ENCODE results near the gene RBM28. TPM values are rescaled to one million over a fixed set of nuclear protein-coding genes. Genes with fewer than 3 reads are reported as not detected.
A peak's percentile ranks its signal among the peaks of the same experiment; 100 is the strongest.

The RBM28 gene, protein sequence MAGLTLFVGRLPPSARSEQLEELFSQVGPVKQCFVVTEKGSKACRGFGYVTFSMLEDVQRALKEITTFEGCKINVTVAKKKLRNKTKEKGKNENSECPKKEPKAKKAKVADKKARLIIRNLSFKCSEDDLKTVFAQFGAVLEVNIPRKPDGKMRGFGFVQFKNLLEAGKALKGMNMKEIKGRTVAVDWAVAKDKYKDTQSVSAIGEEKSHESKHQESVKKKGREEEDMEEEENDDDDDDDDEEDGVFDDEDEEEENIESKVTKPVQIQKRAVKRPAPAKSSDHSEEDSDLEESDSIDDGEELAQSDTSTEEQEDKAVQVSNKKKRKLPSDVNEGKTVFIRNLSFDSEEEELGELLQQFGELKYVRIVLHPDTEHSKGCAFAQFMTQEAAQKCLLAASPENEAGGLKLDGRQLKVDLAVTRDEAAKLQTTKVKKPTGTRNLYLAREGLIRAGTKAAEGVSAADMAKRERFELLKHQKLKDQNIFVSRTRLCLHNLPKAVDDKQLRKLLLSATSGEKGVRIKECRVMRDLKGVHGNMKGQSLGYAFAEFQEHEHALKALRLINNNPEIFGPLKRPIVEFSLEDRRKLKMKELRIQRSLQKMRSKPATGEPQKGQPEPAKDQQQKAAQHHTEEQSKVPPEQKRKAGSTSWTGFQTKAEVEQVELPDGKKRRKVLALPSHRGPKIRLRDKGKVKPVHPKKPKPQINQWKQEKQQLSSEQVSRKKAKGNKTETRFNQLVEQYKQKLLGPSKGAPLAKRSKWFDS
- 10 to 100 TPM; 21.5 to 37.5 TPM for total RNA-seq
- 10 to 100 TPM; 48.7 to 63.2 (median 60.0) TPM for polyA plus RNA-seq (ENCODE audit: insufficient read length in 6 of 6)
- long read RNA-seq, donor 1, full-length matches to known transcripts: 1 of 9 reads
- long read RNA-seq, donor 1, partial matches to known transcripts: 8 of 9 reads
- long read RNA-seq, donor 1, other reads (novel, unspliced or antisense): 0 of 9 reads
- long read RNA-seq, donor 2, full-length matches to known transcripts: 3 of 34 reads
- long read RNA-seq, donor 2, partial matches to known transcripts: 31 of 34 reads
- long read RNA-seq, donor 2, other reads (novel, unspliced or antisense): 0 of 34 reads
- long read RNA-seq, donor 3, partial matches to known transcripts: 8 of 9 reads
- long read RNA-seq, donor 3, other reads (novel, unspliced or antisense): 0 of 9 reads
- long read RNA-seq, donor 4, full-length matches to known transcripts: 1 of 8 reads
- long read RNA-seq, donor 4, partial matches to known transcripts: 7 of 8 reads
- long read RNA-seq, donor 4, other reads (novel, unspliced or antisense): 0 of 8 reads
- long read RNA-seq, donor 5, full-length matches to known transcripts: 4 of 4 reads
- long read RNA-seq, donor 5, partial matches to known transcripts: 0 of 4 reads
- long read RNA-seq, donor 5, other reads (novel, unspliced or antisense): 0 of 4 reads
- long read RNA-seq, donor 6, partial matches to known transcripts: 0 of 1 reads
- long read RNA-seq, donor 6, other reads (novel, unspliced or antisense): 0 of 1 reads
- long read RNA-seq, donor 7, full-length matches to known transcripts: 2 of 7 reads
- long read RNA-seq, donor 7, partial matches to known transcripts: 5 of 7 reads
- long read RNA-seq, donor 7, other reads (novel, unspliced or antisense): 0 of 7 reads
- long read RNA-seq, donor 8, full-length matches to known transcripts: 2 of 18 reads
- long read RNA-seq, donor 8, partial matches to known transcripts: 16 of 18 reads
- long read RNA-seq, donor 8, other reads (novel, unspliced or antisense): 0 of 18 reads
- long read RNA-seq, donor 9: 0 reads
- long read RNA-seq, donor 10, full-length matches to known transcripts: 1 of 10 reads
- long read RNA-seq, donor 10, partial matches to known transcripts: 9 of 10 reads
- long read RNA-seq, donor 10, other reads (novel, unspliced or antisense): 0 of 10 reads
- long read RNA-seq, donor 11: 0 reads
- long read RNA-seq, donor 12, full-length matches to known transcripts: 3 of 3 reads
- long read RNA-seq, donor 12, partial matches to known transcripts: 0 of 3 reads
- long read RNA-seq, donor 12, other reads (novel, unspliced or antisense): 0 of 3 reads

DNA sequence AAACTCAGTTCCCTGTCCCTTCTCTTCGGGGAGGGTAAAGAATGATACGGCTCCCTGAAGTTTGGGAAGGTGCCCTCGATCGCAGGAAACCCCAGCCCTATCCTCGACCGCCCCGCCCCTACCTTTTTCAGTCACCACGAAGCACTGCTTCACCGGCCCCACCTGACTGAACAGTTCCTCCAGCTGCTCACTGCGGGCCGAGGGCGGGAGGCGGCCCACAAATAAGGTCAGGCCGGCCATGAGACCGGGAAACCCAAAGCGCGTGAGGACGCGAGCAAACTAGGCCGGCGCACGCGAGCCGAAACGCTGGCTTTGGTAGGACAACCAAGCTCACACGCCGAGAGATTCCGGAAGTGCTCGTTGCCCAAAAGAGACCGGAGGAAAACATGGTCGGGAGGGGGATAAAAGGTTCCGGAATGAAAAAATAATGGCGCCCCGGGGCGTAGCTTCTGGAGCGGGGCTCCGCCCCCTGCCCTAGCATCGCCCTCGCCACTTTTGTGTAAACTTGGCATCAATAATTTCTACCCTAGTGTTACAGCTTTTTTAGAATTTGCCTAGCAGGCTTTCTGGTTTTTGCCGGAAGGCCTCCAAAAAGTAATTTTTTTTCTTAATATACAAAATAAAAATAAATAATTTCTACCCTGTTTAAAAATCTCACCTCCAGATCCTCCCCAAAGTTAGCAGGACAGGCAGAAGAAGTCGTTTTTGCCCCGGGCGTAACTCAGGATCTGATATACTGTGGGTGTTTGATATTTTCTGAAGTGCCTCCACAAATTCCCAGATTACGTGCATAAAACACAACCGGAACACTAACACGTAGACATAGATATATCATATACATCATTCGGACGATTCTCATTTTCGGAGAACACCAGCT, at the start of gene RBM28:
Gene RBM28 (minus strand): TSS at position 355 of the 877 bp plus-strand sequence. CDS start 115 bp downstream, at position 240.
- H3K4me1 ChIP-seq: peaks cover 13 to 30% of the 10 kb centered on the region in 2 donors
- intact Hi-C loops (cut with DNase I): no loop called here
- H3K9me3 ChIP-seq: no peaks in the 10 kb centered on the region
- no peak for TF ChIP-seq CTCF (IDR thresholded peaks at IDR 0.05)
- H3K27me3 ChIP-seq: peaks cover 0 to under 1% of the 10 kb centered on the region in 2 donors
- peak within 1 kb of the TSS; percentile 69 to 87 for H3K27ac ChIP-seq
- H3K4me3 ChIP-seq: peak within 1 kb of the TSS; percentile 71 to 83
- peak; percentile 85 to 93 (median 90) for DNase-seq
- H3K36me3 ChIP-seq: peaks cover 0 to 13% of the 10 kb centered on the region in 2 donors
- ATAC-seq: peak; percentile 96

GRCh38 chr7:128392446-128393327, 49.0 kb upstream of the RBM28 start:
- ATAC-seq: no peak
- intact Hi-C loops (cut with DNase I): no loop called here

More at GRCh38 chr7:128392446-128393327, 49.0 kb upstream of the RBM28 start:
- no peak overlapping the region for H3K4me3 ChIP-seq
- H3K36me3 ChIP-seq: peaks cover 0 to 66% of the 10 kb centered on the region in 2 donors
- peaks cover 0 to 10% of the 10 kb centered on the region in 2 donors for H3K4me1 ChIP-seq
- H3K27ac ChIP-seq: no peak overlapping the region
- peak in 1 of 4 donors; percentile 22 for DNase-seq
- no peak for TF ChIP-seq CTCF (IDR thresholded peaks at IDR 0.05)
- peaks cover 0 to 13% of the 10 kb centered on the region in 2 donors for H3K27me3 ChIP-seq
- no peaks in the 10 kb centered on the region for H3K9me3 ChIP-seq
